ENCODE results near the gene SLAMF6.
"Not testable (repeated sequence)": the region's sequence is repeated elsewhere in the genome, so short reads cannot be mapped to it uniquely, and the experiment has no call there.

The SLAMF6 gene

GRCh38 chr1:160521554-160521953, 1.5 kb downstream of the SLAMF6 start:
- Histone ChIP-seq H3K27ac (no peak overlapping the region), H3K4me3 (ENCODE audit: low read depth in 1 of 2, low read length in 1 of 2) (no peak overlapping the region), H3K4me1 (ENCODE audit: control insufficient read depth in 1 of 2, insufficient read depth in 1 of 2, low read depth in 1 of 2, low read length in 1 of 2) (peaks cover 0 to 4% of the 10 kb centered on the region in 2 experiments), H3K9me3 (no peaks in the 10 kb centered on the region), H3K27me3 (peaks cover 17% of the 10 kb centered on the region), H3K36me3 (no peaks in the 10 kb centered on the region)
- no peak for TF ChIP-seq CTCF (IDR thresholded peaks at IDR 0.05)

- H3K4me3 ChIP-seq (ENCODE audit: low read depth in 1 of 2, low read length in 1 of 2) = no peak overlapping the region
- no peak overlapping the region for H3K27ac ChIP-seq
- H3K36me3 ChIP-seq = no peaks in the 10 kb centered on the region
- TF ChIP-seq CTCF (IDR thresholded peaks at IDR 0.05) = no peak
- peaks cover 0 to 4% of the 10 kb centered on the region in 2 experiments for H3K4me1 ChIP-seq (ENCODE audit: control insufficient read depth in 1 of 2, insufficient read depth in 1 of 2, low read depth in 1 of 2, low read length in 1 of 2)
- H3K27me3 ChIP-seq = peaks cover 17% of the 10 kb centered on the region
- no peaks in the 10 kb centered on the region for H3K9me3 ChIP-seq
Observed at GRCh38 chr1:160520999-160521398, 2.1 kb downstream of the SLAMF6 start.

GRCh38 chr1:160520582-160520981, 2.5 kb downstream of the SLAMF6 start:
- Histone ChIP-seq H3K9me3 (no peaks in the 10 kb centered on the region), H3K36me3 (no peaks in the 10 kb centered on the region), H3K4me3 (ENCODE audit: low read depth in 1 of 2, low read length in 1 of 2) (no peak overlapping the region), H3K27ac (no peak overlapping the region), H3K27me3 (peaks cover 17% of the 10 kb centered on the region), H3K4me1 (ENCODE audit: control insufficient read depth in 1 of 2, insufficient read depth in 1 of 2, low read depth in 1 of 2, low read length in 1 of 2) (peaks cover 0 to 4% of the 10 kb centered on the region in 2 experiments)
- TF ChIP-seq CTCF (IDR thresholded peaks at IDR 0.05) = no peak

GRCh38 chr1:160519642-160520435, 3.2 kb downstream of the SLAMF6 start:
- H3K4me3 ChIP-seq (ENCODE audit: low read depth in 1 of 2, low read length in 1 of 2) = no peak overlapping the region
- H3K36me3 ChIP-seq = no peaks in the 10 kb centered on the region
- peaks cover 17% of the 10 kb centered on the region for H3K27me3 ChIP-seq
- no peak for TF ChIP-seq CTCF (IDR thresholded peaks at IDR 0.05)
- H3K4me1 ChIP-seq (ENCODE audit: control insufficient read depth in 1 of 2, insufficient read depth in 1 of 2, low read depth in 1 of 2, low read length in 1 of 2) = peaks cover 0 to 4% of the 10 kb centered on the region in 2 experiments
- no peaks in the 10 kb centered on the region for H3K9me3 ChIP-seq
- H3K27ac ChIP-seq = no peak overlapping the region

GRCh38 chr1:160517519-160517918, 5.5 kb downstream of the SLAMF6 start:
- not testable (repeated sequence) for H3K4me3 ChIP-seq (ENCODE audit: low read depth in 1 of 2, low read length in 1 of 2); H3K36me3 ChIP-seq; H3K27ac ChIP-seq; H3K9me3 ChIP-seq; H3K4me1 ChIP-seq (ENCODE audit: control insufficient read depth in 1 of 2, insufficient read depth in 1 of 2, low read depth in 1 of 2, low read length in 1 of 2)
- H3K27me3 ChIP-seq = peaks cover 17% of the 10 kb centered on the region

- H3K9me3 ChIP-seq; H3K36me3 ChIP-seq; H3K27ac ChIP-seq; H3K4me1 ChIP-seq (ENCODE audit: control insufficient read depth in 1 of 2, insufficient read depth in 1 of 2, low read depth in 1 of 2, low read length in 1 of 2); H3K4me3 ChIP-seq (ENCODE audit: low read depth in 1 of 2, low read length in 1 of 2): not testable (repeated sequence)
- peaks cover 13% of the 10 kb centered on the region for H3K27me3 ChIP-seq
Observed at GRCh38 chr1:160515908-160516307, 7.1 kb downstream of the SLAMF6 start.
